ENCODE data around the gene ZFP91. TPM values are rescaled to one million over a fixed set of nuclear protein-coding genes. Genes with fewer than 3 reads are reported as not detected.

ZFP91 gene, protein sequence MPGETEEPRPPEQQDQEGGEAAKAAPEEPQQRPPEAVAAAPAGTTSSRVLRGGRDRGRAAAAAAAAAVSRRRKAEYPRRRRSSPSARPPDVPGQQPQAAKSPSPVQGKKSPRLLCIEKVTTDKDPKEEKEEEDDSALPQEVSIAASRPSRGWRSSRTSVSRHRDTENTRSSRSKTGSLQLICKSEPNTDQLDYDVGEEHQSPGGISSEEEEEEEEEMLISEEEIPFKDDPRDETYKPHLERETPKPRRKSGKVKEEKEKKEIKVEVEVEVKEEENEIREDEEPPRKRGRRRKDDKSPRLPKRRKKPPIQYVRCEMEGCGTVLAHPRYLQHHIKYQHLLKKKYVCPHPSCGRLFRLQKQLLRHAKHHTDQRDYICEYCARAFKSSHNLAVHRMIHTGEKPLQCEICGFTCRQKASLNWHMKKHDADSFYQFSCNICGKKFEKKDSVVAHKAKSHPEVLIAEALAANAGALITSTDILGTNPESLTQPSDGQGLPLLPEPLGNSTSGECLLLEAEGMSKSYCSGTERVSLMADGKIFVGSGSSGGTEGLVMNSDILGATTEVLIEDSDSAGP
- total RNA-seq = 36.1 and 53.5 TPM in 2 replicates

DNA sequence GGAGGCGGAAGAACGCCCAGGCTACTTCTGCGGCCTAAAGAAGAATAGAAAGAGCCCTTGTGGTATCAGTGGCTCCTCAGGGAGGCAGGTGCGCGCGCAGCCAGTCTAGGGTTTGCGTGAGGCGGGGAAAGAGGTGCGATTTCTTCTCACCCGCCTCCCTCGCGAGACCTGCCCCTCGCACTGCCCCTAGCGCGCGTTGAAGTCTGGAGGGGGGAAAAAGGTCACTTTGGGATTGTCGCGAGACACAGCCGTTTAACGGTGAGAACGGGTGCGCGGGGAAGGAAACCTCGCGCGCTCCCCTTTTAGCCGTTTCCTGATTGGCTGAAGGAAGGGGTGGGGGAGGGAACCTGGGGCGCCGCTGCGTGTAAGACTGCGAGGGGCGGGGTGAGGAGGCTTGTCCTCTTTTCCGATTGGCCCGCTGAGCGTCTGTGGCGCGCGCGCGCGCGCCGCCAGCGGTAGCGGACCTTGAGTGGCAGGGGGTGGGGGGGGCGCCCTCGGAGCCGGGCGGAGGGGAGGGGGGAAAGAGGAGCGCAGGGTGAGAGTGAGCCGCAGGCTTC, at the start of gene ZFP91:
TSS of gene ZFP91 (plus strand) at position 429 of the 557 bp plus-strand sequence. CDS start 219 bp downstream, outside the sequence.

DNA sequence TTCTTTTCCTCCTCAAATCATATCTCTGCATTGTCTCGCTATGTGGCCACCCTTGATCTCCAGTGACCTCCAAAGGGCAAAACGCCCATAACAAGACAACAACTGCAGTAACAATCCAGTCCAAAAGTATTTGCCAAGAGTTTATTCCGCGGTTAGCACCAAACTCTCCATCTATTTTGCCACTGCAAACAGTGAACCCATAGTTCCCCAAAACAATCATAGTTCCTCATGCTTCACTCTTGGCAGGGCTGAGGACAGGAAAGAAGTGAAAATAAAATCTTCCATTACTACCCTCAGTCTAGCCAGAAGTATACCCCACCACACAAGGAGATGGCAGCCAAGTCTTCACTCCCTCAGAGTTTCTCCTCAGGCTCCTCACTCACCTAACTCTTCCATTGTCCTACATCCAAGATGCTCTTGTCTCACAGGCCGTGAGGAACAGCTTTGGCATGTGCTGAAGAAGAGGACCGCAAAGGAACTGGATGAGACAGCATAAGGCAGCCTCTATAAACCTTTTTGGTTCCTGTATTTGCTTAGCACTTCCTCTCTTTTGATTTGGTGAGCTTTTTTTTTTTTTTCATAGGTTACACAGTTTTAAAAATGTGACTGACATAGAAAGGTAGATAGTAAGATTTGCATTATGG, 3.4 kb upstream of the ZFP91 start, which contains the start of gene LPXN:
TSS of gene LPXN (minus strand) at position 480 of the 644 bp plus-strand sequence. CDS start at position 396, 84 bp downstream.

DNA sequence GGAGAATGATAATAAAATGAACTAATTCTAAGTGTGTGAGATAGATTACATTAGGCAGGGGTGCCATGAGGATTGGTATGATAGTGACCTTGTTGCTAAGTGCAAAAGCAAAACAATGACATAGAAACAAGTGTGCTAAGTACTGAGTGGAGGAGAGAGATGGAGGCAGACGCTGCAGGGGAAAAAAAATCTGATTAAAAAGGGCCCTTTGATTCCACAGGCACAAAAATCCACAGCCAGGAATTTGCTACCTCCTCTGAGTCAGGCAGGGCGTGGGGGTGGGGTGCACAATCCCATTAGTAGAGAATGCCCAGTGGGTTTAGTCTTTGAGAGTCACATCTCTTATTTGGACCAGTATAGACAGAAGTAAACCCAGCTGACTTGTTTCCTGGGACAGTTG, 43.5 kb downstream of the ZFP91 start, which contains the start of gene CNTF:
TSS of gene CNTF (plus strand) at position 322 of the 400 bp plus-strand sequence. CDS start 88 bp downstream, outside the sequence.

Other genes starting within 250 kb of the ZFP91 start
- gene OR5B17, start 220.0 kb upstream of the ZFP91 start, total RNA-seq = not detected in 2 replicates
- gene OR5B3, start 172.2 kb upstream of the ZFP91 start, total RNA-seq = not detected in 2 replicates
- gene OR5B2, start 150.9 kb upstream of the ZFP91 start, total RNA-seq = not detected in 2 replicates
- gene OR5B12, start 136.8 kb upstream of the ZFP91 start, total RNA-seq = not detected in 2 replicates
- gene OR5B21, start 71.0 kb upstream of the ZFP91 start, total RNA-seq = not detected in 2 replicates
- 2.9 and 11.4 TPM in 2 replicates for gene LPXN, start 3.2 kb upstream of the ZFP91 start, total RNA-seq
- gene CNTF, start 43.6 kb downstream of the ZFP91 start, total RNA-seq = 0.97 and 1.8 TPM in 2 replicates
- not detected in 2 replicates for gene GLYAT, start 152.9 kb downstream of the ZFP91 start, total RNA-seq